SKM-1 treated with dmso at 0.1 percent for 144 hours (cell line): ENCODE results near the gene NPRL2.

Source experiments
- DNase-seq: peaks from one replicate; lab custom pipeline; 2025; ENCODE audit not compliant: unreplicated experiment; lab: John Stamatoyannopoulos, UW

NPRL2 gene

DNA sequence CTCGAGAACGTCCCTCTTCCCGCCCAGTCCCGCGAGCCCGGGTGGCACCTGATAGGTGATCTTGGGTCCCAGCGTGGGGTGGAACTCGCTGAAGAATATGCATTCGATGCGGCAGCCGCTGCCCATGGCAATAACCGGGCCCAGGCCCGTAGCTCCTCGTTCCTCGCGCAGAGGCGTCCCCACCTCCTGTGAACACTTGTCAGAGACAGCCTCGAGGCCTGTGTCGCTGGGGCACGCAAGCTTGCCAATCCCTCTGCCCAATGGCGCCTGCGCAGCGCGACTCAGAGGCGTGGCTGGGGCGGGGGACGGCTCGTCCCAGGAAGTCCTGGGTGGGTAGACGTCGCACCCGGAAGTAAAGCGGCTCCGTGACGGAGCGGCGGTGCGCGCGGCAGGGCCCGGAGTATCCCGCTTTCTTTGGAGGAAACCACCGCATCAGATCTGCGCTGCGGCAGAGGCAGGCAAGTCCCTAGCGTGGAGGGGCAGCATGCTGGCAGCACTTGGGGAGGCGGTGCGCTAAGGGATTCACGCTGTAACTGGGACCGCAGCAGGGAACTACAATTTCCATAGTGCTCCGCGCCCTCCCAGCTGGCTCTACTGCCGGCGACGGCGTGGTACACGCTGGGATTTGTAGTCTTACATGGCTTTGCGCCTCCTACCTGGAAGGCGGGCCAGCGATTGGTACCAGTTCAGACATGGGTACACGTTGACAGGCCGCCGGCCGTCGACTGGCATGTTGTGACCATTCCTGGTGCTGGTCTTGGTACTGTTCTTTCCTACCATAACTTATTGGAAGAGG is at the start of gene NPRL2, which contains the start of gene CYB561D2:
TSS of gene NPRL2 (minus strand) at position 249 of the 796 bp plus-strand sequence. CDS start at position 126, 123 bp downstream.
TSS of gene CYB561D2 (plus strand) at position 336 of the 796 bp plus-strand sequence. CDS start 572 bp downstream, outside the sequence.
- peak; percentile 91 for DNase-seq

DNA sequence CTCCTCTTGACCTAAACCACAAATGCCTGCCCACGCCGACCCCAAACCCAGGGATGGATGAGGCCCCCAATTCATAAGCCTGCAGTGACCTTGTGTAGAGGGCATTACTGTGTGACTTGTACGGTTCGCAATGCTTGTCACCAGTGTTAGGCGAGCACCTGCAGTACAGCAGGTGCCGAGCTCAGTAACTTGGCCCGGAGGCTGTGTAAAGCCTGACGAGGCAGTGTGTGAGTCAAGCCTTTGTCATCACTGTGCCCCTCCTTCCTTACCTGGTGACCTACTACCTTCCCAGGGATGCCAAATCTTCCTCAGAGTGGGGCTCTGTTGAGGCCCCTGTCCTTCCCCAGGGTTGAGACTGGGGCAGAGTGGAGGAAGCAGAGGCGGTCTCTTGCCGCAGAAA is 45.9 kb upstream of the NPRL2 start:
- DNase-seq = no peak

DNA sequence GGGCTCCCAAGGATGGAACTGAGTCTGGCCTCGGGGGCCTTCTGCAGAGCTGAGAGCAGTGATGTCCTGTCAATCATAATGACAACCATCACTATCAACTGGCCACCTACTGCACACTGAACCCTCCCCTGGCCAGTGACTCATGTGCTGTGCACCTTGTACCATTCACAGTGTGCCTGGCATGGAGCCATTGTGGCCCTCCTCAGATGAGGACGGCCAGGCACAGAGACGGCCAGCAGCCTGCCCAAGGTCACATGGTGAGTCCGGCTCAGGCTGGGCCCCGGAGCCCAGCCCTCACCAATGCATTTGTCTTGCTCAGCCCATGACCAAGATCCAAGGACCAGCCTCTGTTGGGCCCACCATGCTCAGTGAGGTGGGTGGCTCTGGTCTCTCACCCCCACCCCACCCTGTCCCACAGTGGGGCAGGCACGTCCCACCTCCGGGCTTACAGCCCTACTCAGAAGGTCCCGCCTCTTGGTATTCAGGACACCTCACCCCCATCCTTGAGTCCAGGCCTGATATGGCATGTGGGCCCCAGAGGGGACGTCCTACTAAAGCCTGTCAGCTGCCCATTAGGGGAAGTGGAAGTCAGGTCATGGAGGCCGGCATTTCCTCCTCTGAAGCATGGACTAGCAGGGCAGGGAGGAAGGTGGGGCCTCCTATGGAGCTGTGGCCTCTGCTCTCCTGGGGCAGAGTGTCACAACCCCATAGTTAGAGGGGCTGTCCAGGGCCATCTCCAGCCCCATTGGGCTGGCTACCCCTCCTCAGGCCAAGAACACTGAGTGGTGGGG is 44.7 kb upstream of the NPRL2 start:
- DNase-seq = peak; percentile 77

DNA sequence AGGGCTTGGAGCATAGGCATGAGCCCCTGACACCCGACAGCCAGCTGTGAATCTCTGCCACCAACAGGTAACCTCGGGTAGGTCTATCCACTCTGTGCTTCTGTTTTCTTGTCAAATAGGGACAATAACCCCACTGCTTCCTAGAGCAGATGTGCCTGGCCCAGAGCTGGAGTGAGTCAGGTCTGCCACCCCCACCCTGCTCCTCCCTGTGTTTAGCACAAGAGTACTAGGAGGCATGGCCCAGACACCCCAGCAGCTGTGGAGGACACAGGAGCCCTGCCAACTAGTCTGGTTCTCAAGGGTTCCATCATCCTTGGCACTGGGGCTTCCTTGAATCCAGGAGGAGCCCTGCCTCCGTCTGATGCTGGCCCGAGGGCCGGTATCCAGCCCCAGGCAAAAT is 42.5 kb upstream of the NPRL2 start:
- no peak for DNase-seq

DNA sequence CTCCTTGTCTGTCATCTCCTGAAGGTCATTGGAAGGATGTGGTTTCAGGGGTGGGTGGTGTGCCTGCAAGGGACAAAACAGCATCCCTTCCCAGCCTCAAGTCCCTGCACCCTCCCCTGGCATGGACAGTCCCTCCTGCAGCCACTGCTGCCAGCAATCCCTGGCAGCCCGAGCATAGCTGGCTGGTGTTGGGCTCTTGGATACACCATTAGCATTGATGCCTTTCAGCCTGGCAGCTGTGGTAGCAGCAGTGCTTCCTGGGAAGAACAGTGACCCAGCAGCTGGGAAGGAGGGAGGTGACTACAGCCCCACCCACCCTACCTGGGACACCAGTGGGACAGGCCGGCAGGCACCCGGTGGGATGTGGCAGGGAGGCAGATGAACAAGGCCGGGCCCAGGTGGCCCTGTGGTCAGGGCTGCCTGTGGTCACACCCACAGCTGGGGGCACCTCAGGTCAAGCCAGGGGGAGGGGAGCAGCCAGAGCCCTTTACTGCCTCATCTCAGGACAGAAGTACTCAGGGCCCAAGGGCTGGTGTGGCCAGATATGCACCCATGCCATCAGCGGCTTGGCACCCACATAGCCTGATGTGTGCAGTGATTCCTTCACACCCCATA is 41.6 kb upstream of the NPRL2 start:
- DNase-seq = no peak

DNA sequence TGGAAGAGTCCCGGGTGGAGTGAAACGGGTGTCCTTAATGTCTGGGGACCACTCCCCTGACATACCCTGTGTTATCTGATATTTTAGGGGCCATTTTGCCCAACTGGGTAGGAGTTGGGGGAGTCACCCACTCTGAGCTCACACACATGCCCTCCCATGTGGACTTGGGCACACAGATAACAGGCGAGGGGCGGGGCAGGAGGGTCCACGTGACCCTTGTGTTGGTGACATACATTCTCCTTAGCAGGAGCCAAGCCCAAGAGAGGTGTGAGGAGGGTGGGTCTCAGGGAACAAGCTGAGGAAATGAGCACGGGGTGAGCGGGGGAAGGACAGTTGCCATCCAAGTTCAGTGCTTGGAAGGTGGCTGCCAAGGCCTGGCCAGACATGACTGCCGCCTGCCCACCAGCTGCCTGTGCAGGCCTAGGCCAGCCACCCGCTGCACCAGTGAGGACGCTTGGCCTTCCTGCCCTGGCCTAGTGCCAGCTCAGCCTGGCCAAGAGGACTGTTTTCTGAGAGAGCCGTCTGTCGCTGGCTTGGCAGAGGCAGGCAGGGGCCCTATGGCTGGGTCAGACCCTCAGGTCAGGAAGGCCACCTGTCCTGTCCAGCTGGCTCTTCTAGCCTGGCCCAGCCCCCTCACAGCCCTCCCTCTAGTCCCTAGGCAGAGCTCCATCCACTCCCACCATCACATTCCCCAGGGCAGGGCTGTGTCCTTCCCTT is 40.1 kb upstream of the NPRL2 start:
- no peak for DNase-seq

DNA sequence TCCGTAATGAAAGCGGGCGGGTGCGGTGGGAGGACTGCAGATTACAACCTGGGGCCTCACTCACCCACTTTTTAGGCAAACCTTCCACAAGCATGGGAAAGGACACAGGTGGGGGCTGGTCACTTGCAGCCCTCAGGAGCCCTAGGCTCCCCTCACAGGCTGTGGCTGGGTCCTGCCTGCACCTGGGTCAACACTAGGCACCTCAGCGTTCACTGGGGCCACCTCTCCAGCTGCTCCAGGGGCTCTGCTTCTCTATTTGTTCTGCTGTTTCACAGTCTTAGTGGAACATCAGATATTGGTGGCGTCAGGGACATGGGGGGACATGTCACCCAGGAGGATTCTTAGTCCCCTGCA is 38.8 kb upstream of the NPRL2 start:
- DNase-seq = no peak

DNA sequence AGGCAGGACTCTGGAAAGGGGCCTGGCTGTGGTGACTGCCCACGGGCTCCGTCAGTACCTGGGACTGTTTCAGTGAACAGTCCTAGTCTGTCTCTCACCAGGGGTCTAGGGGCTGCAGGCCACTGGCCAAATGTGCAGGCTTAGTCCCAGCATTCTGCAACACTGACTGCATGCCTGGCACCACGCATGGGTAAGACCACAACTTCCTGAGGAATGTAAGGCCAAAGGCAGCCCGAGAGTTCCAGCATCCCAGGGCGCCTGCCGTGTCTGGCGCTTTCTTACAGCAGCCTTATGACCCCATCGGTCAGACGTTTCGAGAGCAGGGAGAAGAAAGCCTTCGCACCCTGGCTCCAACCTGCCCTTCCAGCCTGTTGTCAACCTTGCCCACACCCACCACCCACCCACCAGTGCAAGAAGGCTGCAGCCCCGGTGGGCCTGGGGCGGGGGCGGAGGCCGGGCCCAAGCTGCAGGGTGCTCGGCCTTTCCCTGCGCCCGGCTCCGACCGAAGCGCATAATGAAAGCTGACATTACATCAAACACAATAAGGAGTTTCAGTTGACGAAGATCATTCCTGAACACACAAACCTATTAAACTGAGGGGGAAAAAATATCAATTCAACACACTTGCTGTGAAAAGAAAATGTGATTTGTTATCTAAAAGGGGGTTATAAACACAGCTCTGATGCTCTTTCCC is 38.3 kb upstream of the NPRL2 start:
- no peak for DNase-seq

DNA sequence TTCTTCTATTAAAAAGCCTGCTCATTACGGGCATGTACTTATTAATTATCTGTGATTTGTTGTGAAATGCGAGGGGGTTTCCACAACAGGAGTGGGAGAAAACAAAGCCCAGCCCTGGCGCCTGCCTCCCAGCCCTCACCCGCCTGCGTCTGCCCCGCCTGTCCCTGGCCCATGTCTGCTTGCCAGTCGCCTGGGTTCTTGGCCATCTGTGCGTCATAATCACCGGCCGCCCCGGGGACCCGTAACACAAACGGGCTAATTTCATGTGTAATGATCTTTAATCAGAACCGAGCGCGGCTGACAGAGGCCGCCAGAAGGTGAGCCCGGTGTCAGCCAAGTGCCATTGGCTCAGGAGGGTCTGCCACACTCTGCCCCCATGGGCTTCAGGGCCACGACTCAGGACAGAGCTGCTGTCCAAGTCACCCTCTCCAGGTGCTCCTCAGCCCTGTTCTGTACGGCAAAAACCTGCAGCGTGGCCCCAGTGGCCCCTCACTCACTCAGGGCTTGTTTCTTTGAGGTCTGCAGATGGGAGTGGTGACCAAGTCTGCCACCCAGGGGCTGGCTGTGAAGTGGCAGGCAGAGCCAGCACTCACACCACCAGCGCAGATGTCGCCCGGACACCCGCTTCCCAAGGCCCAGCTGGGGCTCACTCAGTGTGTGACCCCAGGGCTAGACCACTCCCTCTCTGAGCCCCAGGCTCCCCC is 37.6 kb upstream of the NPRL2 start:
- DNase-seq = no peak

DNA sequence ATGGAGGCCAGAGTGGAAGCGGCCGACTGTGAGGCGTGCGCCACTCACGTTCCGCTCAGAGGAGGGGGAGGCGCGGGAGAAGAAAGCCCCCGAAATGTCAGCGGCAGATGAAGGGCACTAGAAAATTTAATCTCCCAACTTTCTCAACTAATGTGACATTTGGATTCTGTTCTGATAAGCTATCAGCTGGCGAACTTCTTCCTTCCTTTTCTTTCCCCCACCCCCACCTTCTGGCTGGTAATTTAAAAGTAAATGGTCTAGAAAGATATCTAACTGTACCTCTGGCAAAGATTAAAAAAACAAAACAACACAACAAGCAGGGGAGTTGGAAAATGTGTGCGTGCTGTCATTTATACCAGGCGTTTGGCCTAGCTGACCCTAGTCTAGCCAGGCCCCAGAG is 35.2 kb upstream of the NPRL2 start:
- DNase-seq = no peak

DNA sequence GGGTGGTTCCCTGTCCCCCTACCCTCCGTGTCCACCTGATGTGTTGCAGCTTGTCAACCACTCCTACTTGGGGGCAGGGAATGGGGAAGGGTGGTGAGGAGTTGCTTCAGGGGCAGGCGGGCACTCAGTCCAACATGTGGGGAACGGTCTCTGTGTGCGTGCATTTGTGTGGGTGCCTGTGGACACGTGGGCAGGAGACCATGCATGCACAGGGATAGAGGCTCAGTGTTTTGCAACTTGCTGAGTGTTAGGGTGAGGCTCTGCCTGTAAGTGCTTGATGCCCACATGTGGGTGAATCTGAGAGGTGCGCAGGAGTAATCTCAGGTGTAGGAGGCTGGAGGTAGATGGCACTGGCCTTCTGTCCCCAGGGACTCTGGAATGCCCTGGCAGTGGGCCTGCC is 33.2 kb upstream of the NPRL2 start:
- DNase-seq = no peak

DNA sequence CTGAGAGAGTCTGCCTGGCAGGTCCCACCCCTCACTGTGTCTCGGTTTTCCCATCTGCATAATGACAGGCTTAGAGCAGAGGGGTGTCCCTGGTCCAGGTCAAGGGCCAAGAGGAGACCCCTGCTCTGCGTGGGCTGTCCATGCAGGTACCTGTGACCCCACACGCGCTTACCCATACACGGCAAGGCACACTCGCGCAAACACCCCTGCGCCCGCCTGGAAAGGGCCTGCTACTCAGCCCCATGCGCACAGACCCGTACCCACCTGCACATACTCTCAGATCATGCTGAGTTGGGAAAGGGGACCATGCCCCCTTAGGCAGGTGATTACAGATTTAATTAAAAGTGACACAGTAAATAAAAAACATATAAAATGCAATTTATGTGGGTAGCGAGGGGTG is 32.1 kb upstream of the NPRL2 start:
- DNase-seq = no peak

DNA sequence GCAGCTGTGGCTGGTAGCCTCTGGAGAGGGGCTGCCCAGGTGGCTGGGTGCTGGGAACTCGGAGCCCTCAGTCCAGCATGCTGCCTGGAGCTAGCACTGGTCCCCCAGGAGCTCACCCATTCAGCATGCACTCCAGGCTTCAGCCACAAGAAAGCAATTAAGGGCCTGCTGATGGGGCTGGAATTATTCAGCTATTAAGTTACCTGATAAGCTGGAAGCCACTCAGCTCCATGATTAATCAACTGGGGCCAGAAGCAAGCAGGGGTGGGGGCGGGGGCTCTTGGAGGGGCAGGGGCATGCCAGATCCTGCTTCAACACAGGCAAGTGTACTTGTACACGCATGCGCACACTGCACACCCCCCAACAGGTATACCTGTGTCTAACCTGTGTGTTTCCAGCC is 30.8 kb upstream of the NPRL2 start:
- DNase-seq = no peak

DNA sequence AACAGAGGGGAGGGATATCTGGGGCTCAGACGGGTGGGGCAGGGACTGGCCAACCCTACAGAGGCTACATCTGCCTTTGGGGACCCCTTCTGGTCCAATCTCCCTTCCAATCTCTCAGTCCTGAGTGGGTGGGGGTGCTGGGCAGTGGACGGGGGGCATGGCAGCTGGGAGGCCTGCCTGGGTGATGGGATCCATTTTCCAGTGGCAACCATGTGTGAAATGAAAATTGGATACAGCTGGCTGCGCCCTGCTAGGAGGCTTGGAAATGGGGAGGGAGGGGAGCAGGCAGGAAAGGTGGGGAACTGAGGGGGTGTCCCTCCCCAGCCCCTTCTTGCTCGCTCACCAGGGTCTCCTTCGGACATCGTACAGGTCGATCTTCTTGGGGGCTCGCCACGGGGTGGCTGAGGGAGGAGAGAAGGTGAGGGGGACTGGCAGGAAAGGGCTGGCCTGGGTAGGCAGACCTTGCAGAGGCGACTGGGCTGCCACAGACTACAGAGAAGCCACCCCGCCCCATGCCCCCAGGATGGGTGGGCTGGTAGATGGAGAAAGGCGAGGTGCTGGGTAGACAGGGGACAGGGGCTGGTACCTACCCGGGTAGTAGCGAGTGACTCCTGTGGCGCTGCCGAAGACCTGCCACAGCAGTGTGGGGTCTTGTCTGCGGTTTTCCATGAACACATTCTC is 30.0 kb upstream of the NPRL2 start:
- no peak for DNase-seq

DNA sequence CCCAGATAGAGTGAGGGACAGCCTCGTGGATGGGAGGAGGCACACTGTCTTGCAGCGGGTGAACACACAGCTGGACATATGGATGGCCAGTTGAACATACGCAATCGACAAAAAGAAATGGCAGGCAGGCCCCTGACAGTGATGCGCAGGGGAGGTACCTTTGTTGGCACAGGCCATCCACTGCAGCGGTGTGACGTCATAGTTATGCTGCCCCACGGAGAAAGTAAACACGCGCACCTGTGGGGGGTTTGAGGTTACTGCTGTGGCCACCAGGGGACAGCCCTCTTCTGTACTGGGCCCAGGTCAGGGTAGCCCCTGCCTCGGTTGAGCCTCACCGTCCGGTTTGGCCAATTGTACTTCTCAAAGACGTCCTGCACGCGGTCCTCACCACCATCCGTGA is 28.2 kb upstream of the NPRL2 start:
- DNase-seq = no peak

DNA sequence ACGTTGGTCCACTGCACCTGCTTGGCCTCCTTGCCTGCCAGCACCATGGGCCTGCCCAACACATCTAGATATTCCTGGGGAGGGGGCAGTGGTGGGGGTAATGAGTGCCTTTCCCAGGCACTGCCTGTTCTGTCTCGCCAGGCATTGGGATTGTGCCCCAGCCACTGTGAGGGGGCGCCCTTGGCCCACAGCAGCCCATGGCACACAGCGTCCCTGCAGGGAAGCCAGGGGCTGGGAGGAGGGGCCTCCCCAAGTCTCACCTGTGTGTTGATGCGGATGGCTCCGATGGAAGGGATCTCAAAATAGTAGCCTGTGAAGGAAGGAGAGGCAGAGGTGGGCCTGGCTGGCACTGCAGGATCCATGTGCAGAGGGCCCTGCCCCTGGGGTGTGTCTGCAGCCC is 27.4 kb upstream of the NPRL2 start:
- DNase-seq = no peak

DNA sequence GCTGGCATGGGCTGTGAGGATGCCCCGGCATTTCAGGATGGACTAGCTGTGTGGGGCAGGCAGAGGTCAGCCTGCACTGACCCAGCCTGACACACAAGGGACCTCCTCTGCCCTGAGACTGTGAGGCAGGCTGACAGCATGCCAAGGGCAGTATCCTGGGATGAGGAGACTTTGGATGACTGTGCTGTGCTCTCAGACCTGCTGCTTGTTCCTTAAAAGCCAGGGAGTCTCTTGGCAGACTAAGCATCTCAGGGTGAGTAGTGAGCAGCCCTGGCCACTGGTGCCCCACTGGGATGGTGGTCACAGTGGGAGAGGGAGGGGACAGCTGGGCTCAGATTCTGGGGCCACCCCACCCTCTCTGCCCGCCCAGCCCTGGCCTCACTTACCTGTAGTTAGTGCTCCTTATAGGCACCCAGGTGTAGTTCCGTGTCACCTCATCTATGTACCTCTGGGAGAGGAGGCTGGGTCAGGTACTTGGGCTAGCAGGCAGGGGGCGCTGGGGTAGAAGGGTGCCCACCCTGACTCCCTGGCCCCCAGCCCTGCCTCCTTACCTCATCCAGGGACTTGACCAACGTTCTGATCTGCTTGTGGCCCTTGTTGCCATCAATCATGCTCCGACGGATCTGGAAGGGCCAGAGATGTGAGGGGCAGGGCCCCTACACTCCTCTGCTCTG is 24.8 kb upstream of the NPRL2 start:
- no peak for DNase-seq

DNA sequence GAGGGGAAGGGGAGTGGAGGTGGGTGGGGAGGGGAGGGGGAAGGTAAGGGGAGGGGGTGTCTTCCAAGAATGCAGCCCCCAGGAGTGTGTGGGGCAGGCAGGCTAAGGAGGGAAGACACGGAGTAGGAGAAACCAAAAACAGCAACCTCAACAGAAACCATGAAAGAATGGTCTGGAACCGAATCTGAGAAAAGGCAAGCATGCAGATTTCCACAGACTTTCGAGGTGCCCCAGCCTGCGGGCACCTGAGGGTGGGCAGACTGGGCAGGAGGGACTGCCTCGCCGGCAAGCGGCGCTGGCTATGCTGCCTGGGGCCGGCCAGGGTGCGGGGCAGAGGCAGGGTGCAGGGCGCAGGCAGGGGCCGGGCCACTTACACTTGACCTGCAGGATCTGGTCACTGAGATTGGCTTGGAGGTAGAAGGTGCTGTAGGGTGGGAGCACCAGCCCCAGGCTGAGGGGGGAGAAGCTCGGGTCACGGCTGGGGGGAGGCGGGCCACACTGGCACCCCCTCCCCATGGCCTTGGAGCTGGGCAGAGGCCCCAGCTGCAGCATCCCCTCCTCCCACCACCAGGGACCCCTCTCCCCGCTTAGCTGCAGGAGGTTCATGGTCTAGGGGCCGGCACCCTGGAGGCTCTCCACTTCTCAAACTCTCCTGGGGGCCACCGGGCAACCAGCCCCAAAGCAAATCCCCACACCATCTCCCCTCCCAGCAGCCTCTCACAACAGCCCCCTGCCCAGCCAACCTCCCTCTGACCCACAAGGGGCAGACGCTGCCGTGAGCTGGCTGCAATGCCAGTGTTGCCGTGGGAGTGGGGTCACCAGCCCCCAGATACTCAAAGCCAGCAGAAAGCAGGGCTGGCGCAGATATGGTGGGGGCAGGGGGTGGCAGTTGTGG is 24.0 kb upstream of the NPRL2 start:
- DNase-seq = no peak
